LNCAP (cell line): Measurements from ENCODE around the gene MED9.

Experiments
- CTCF ChIP-seq: fragments of 450-650 bp; IDR thresholded peaks from 2 replicates; pipeline ENCODE4 v1.5.1; 2017; ENCODE audit warnings: mild to moderate bottlenecking

Gene MED9

GRCh38 chr17:17476865-17477467 is at the start of gene MED9:
Gene MED9 (plus strand): TSS chr17:17477000. CDS start chr17:17477042, 42 bp downstream.
- TF ChIP-seq CTCF: no peak

DNA sequence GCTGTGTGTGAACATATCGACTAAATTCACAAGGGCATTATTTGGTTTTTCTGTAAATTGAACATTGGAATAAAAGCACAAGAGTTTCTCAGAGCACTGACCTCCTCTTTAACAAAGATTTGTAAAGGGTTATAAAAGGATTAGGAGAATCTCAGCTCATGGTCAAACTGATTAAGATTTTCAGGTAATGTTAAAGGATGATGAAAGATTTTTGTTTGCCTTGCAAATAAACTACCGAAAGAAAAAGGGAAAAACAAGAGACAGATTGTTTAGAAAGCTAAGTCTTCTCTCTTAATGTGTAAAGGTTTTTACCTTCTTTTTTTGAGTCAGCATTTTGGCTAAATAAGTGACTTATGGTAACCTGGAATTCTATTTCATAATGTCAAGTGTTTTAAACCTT is 47.6 kb upstream of the MED9 start:
- TF ChIP-seq CTCF: no peak

GRCh38 chr17:17431605-17432004 is 45.2 kb upstream of the MED9 start:
- no peak for TF ChIP-seq CTCF

GRCh38 chr17:17433000-17433703 is 43.6 kb upstream of the MED9 start:
- TF ChIP-seq CTCF: no peak

DNA sequence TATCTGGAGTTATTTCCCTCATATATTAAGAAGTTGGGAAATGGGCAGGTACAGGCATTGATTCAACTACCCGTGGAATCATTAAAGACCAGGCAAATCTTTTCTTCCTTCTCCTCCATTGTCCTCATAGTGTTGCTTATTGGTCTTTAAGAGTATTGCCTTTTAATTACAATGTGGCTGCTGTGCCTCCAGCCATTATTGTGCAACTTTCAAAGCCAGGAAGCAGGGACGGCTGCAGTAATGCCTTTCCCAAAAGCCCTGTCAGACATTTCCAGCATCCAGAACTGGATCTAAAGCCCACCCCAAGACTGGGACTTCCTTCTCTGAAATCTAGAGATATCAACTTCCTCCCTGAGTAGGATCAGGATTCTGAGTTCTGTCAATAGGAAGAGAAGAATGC is 42.3 kb upstream of the MED9 start:
- no peak for TF ChIP-seq CTCF

- no peak for TF ChIP-seq CTCF
These were observed 41.5 kb upstream of the MED9 start for GRCh38 chr17:17435323-17435722.

GRCh38 chr17:17437461-17437860 is 39.3 kb upstream of the MED9 start:
- TF ChIP-seq CTCF: no peak

DNA sequence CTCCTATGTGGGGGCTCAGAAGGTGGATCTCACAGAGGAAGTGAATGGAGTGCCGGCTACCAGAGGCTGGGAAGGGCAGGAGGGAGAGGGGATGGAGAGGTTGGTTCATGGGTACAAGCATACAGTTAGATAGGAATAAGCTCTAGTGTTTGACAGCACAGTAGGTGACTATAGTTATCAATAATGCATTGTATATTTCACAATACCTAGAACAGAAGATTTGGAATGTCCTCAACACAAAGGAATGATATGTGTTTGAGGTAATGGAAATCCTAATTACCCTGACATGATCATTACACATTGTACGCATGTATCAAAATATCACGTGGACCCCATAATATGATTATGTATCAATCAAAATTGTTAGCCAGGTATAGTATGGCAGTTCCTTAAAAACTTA is 38.9 kb upstream of the MED9 start:
- TF ChIP-seq CTCF: no peak
